Measurements from ENCODE around the gene HRH2.

Gene HRH2
- long read RNA-seq, partial matches to known transcripts = 7 of 14 reads
- long read RNA-seq, other reads (novel, unspliced or antisense) = 7 of 14 reads

- Histone ChIP-seq H3K27me3 (ENCODE audit: insufficient read depth, poor library complexity, severe bottlenecking) (no peaks in the 10 kb centered on the region), H3K27ac (replicated peaks) (peak within 1 kb of the TSS; percentile 78), H3K4me3 (replicated peaks; ENCODE audit: insufficient read depth, low read length) (peak within 1 kb of the TSS; percentile 91)
- TF ChIP-seq GABPA (IDR thresholded peaks at IDR 0.05; ENCODE audit: low read depth) (no peak), POLR2AphosphoS5 (IDR thresholded peaks at IDR 0.05; ENCODE audit: low read depth) (no peak), SPI1 (IDR thresholded peaks at IDR 0.05; ENCODE audit: borderline replicate concordance, low read depth) (peak; percentile 70; the same call in 1 of the 2 replicates), REST (IDR thresholded peaks at IDR 0.05; ENCODE audit: insufficient replicate concordance, low read depth) (no peak)
- DNase-seq (ENCODE audit: low read depth in 1 of 2, low spot score in 1 of 2) = peak; percentile 87 to 89
These were observed at the start of gene HRH2 for GRCh38 chr5:175657593-175658271. Gene HRH2, plus strand, starts transcription at chr5:175658071. Its CDS starts 25,163 bp downstream, at chr5:175683234.

- TF ChIP-seq REST (IDR thresholded peaks at IDR 0.05; ENCODE audit: insufficient replicate concordance, low read depth) = no peak
- no peak overlapping the region for H3K4me3 ChIP-seq (replicated peaks; ENCODE audit: insufficient read depth, low read length)
- no peak for DNase-seq (ENCODE audit: low read depth in 1 of 2, low spot score in 1 of 2)
- no peak overlapping the region for H3K27ac ChIP-seq (replicated peaks)
- no peaks in the 10 kb centered on the region for H3K27me3 ChIP-seq (ENCODE audit: insufficient read depth, poor library complexity, severe bottlenecking)
These were observed 48.3 kb upstream of the HRH2 start for GRCh38 chr5:175609526-175609925.

GRCh38 chr5:175610381-175610780 lies 47.5 kb upstream of the HRH2 start:
- DNase-seq (ENCODE audit: low read depth in 1 of 2, low spot score in 1 of 2) = no peak
- no peak overlapping the region for H3K4me3 ChIP-seq (replicated peaks; ENCODE audit: insufficient read depth, low read length)
- H3K27me3 ChIP-seq (ENCODE audit: insufficient read depth, poor library complexity, severe bottlenecking) = no peaks in the 10 kb centered on the region
- TF ChIP-seq REST (IDR thresholded peaks at IDR 0.05; ENCODE audit: insufficient replicate concordance, low read depth) (no peak), SPI1 (IDR thresholded peaks at IDR 0.05; ENCODE audit: borderline replicate concordance, low read depth) (no peak), POLR2AphosphoS5 (IDR thresholded peaks at IDR 0.05; ENCODE audit: low read depth) (no peak), GABPA (IDR thresholded peaks at IDR 0.05; ENCODE audit: low read depth) (no peak), CTCF (IDR thresholded peaks at IDR 0.05; ENCODE audit: insufficient read depth, low read length) (no peak)
- H3K27ac ChIP-seq (replicated peaks) = no peak overlapping the region

- DNase-seq (ENCODE audit: low read depth in 1 of 2, low spot score in 1 of 2) = no peak
- H3K27me3 ChIP-seq (ENCODE audit: insufficient read depth, poor library complexity, severe bottlenecking) = no peaks in the 10 kb centered on the region
- no peak for TF ChIP-seq CTCF (IDR thresholded peaks at IDR 0.05; ENCODE audit: insufficient read depth, low read length)
- TF ChIP-seq REST (IDR thresholded peaks at IDR 0.05; ENCODE audit: insufficient replicate concordance, low read depth) = no peak
These were observed 47.0 kb upstream of the HRH2 start for GRCh38 chr5:175610898-175611297.

More at GRCh38 chr5:175610898-175611297, 47.0 kb upstream of the HRH2 start:
- Histone ChIP-seq H3K27ac (replicated peaks) (no peak overlapping the region), H3K4me3 (replicated peaks; ENCODE audit: insufficient read depth, low read length) (no peak overlapping the region)

Measured in HL-60 (cell line).